Duodenal mucosa (tissue), 2 donors: ENCODE measurements around the gene BCORL1.

ENCODE experiments used
- H3K27ac ChIP-seq: one replicate; pipeline ENCODE4 v1.7.0; 2013; ENCODE audit warnings: low read depth, low read length
- H3K27me3 ChIP-seq, 2 donors: one replicate each; pipeline ENCODE4 v1.7.0; 2013; ENCODE audit warnings: low read length in 2 of 2, control low read depth in 1 of 2; ENCODE audit not compliant: insufficient read depth in 2 of 2, control insufficient read depth in 1 of 2
- H3K36me3 ChIP-seq, 2 donors: one replicate each; pipeline ENCODE4 v1.7.0; 2013; ENCODE audit warnings: low read length in 2 of 2, control low read depth in 1 of 2; ENCODE audit not compliant: insufficient read depth in 2 of 2, control insufficient read depth in 1 of 2
- H3K4me1 ChIP-seq, 2 donors: one replicate each; pipeline ENCODE4 v1.7.0; 2013; ENCODE audit warnings: low read length in 2 of 2, control low read depth in 1 of 2; ENCODE audit not compliant: insufficient read depth in 2 of 2, control insufficient read depth in 1 of 2
- H3K4me3 ChIP-seq, 2 donors: one replicate each; pipeline ENCODE4 v1.7.0; 2013; ENCODE audit warnings: low read length in 2 of 2, low read depth in 1 of 2
- H3K9ac ChIP-seq, 2 donors: one replicate each; pipeline ENCODE4 v1.7.0; 2013; ENCODE audit warnings: low read length in 2 of 2, low read depth in 1 of 2
- H3K9me3 ChIP-seq, 2 donors: one replicate each; pipeline ENCODE4 v1.7.0; 2013; ENCODE audit warnings: low read length in 2 of 2, control low read depth in 1 of 2; ENCODE audit not compliant: control insufficient read depth in 1 of 2

The BCORL1 gene

GRCh38 chrX:130079824-130080406 lies 97.5 kb downstream of the BCORL1 start:
- Histone ChIP-seq H3K4me1 (peaks cover 16 to 18% of the 10 kb centered on the region in 2 donors), H3K27me3 (no peaks in the 10 kb centered on the region), H3K4me3 (no peak overlapping the region), H3K27ac (no peak overlapping the region), H3K9me3 (no peaks in the 10 kb centered on the region), H3K9ac (no peak overlapping the region), H3K36me3 (peaks cover 0 to 10% of the 10 kb centered on the region in 2 donors)

- H3K27me3 ChIP-seq: no peaks in the 10 kb centered on the region
- H3K4me3 ChIP-seq: no peak overlapping the region
- H3K9ac ChIP-seq: no peak overlapping the region
- H3K36me3 ChIP-seq: peaks cover 0 to 10% of the 10 kb centered on the region in 2 donors
- H3K4me1 ChIP-seq: peaks cover 22 to 28% of the 10 kb centered on the region in 2 donors
- no peaks in the 10 kb centered on the region for H3K9me3 ChIP-seq
- H3K27ac ChIP-seq: no peak overlapping the region
These were observed 98.4 kb downstream of the BCORL1 start for GRCh38 chrX:130080791-130081367.

- no peaks in the 10 kb centered on the region for H3K27me3 ChIP-seq
- H3K36me3 ChIP-seq: peaks cover 0 to 10% of the 10 kb centered on the region in 2 donors
- H3K4me1 ChIP-seq: peaks cover 26 to 33% of the 10 kb centered on the region in 2 donors
- H3K27ac ChIP-seq: no peak overlapping the region
- peak overlapping the region in 1 of 2 donors; percentile 49 for H3K4me3 ChIP-seq
- H3K9me3 ChIP-seq: no peaks in the 10 kb centered on the region
- H3K9ac ChIP-seq: no peak overlapping the region
These were observed 99.1 kb downstream of the BCORL1 start for GRCh38 chrX:130081421-130082045.

GRCh38 chrX:130082244-130083106 lies 100.0 kb downstream of the BCORL1 start:
- Histone ChIP-seq H3K9ac (peak overlapping the region in 1 of 2 donors; percentile 25), H3K27ac (peak overlapping the region; percentile 25), H3K36me3 (peaks cover 0 to 8% of the 10 kb centered on the region in 2 donors), H3K27me3 (no peaks in the 10 kb centered on the region), H3K9me3 (no peaks in the 10 kb centered on the region), H3K4me1 (peaks cover 26 to 33% of the 10 kb centered on the region in 2 donors), H3K4me3 (peak overlapping the region; percentile 40 to 49)

GRCh38 chrX:130083107-130083490 lies 100.7 kb downstream of the BCORL1 start:
- Histone ChIP-seq H3K9me3 (no peaks in the 10 kb centered on the region), H3K9ac (no peak overlapping the region), H3K4me3 (no peak overlapping the region), H3K27me3 (no peaks in the 10 kb centered on the region), H3K36me3 (peaks cover 0 to 7% of the 10 kb centered on the region in 2 donors), H3K27ac (no peak overlapping the region), H3K4me1 (peaks cover 26 to 33% of the 10 kb centered on the region in 2 donors)

- no peak overlapping the region for H3K27ac ChIP-seq
- no peak overlapping the region for H3K4me3 ChIP-seq
- no peaks in the 10 kb centered on the region for H3K27me3 ChIP-seq
- H3K36me3 ChIP-seq: peaks cover 0 to 7% of the 10 kb centered on the region in 2 donors
- H3K9me3 ChIP-seq: no peaks in the 10 kb centered on the region
- no peak overlapping the region for H3K9ac ChIP-seq
- peaks cover 26 to 33% of the 10 kb centered on the region in 2 donors for H3K4me1 ChIP-seq
These were observed 101.4 kb downstream of the BCORL1 start for GRCh38 chrX:130083656-130084382.

GRCh38 chrX:130084631-130085237 lies 102.3 kb downstream of the BCORL1 start:
- Histone ChIP-seq H3K4me3 (no peak overlapping the region), H3K4me1 (peaks cover 26 to 33% of the 10 kb centered on the region in 2 donors), H3K36me3 (peaks cover 0 to 7% of the 10 kb centered on the region in 2 donors), H3K27me3 (no peaks in the 10 kb centered on the region), H3K27ac (no peak overlapping the region), H3K9ac (no peak overlapping the region), H3K9me3 (no peaks in the 10 kb centered on the region)

GRCh38 chrX:130085551-130086446 lies 103.4 kb downstream of the BCORL1 start:
- Histone ChIP-seq H3K4me3 (peak overlapping the region; percentile 40 to 55), H3K27ac (peak overlapping the region; percentile 14), H3K27me3 (no peaks in the 10 kb centered on the region), H3K36me3 (peaks cover 0 to 2% of the 10 kb centered on the region in 2 donors), H3K4me1 (peaks cover 26 to 33% of the 10 kb centered on the region in 2 donors), H3K9me3 (no peaks in the 10 kb centered on the region), H3K9ac (peak overlapping the region; percentile 7 to 33)
